Measurements from ENCODE around the gene KICS2.

GRCh38 chr12:64175254-64175945 lies 46.7 kb downstream of the KICS2 start:
- TF ChIP-seq MAX (IDR thresholded peaks at IDR 0.05; ENCODE audit: insufficient read depth, insufficient read length) (no peak), CTCF (IDR thresholded peaks at IDR 0.05; ENCODE audit: extremely low read depth in 1 of 2, insufficient read depth in 1 of 2, low read depth in 1 of 2, low read length in 2 of 2) (no peak), EZH2 (IDR thresholded peaks at IDR 0.05; ENCODE audit: borderline replicate concordance, low read depth, low read length, severe bottlenecking) (no peak), POLR2AphosphoS5 (IDR thresholded peaks at IDR 0.05; ENCODE audit: insufficient read depth, low read depth, low read length) (no peak), POLR2A (IDR thresholded peaks at IDR 0.05; ENCODE audit: low read depth, low read length) (no peak), GATA2 (IDR thresholded peaks at IDR 0.05; ENCODE audit: insufficient read depth, insufficient read length, low read depth, low read length) (no peak), FOS (IDR thresholded peaks at IDR 0.05; ENCODE audit: borderline replicate concordance, insufficient read depth, low read length) (no peak), JUN (IDR thresholded peaks at IDR 0.05; ENCODE audit: borderline replicate concordance, insufficient read depth, insufficient read length, low read depth) (no peak), MYC (IDR thresholded peaks at IDR 0.05; ENCODE audit: low read depth, low read length) (no peak)

All from endothelial cell of umbilical vein (primary cell).